Lower leg skin (tissue), 4 donors: ENCODE measurements around the gene GLYAT. TPM values are rescaled to one million over a fixed set of nuclear protein-coding genes. Genes with fewer than 3 reads are reported as not detected.

Source experiments
- DNase-seq, 2 donors: peaks; one replicate each; pipeline ENCODE4 v3.0.0-alpha.2; 2019; ENCODE audit warnings: low spot score in 2 of 2
- H3K4me3 ChIP-seq: fragments of 200-600 bp; sonication (generic); 2 replicates; pipeline ENCODE4 v1.5.1; 2017; ENCODE audit warnings: mild to moderate bottlenecking, low read depth; ENCODE audit not compliant: poor library complexity, severe bottlenecking
- POLR2A ChIP-seq, 2 donors: fragments of 450-650 bp; IDR thresholded peaks; one replicate each; pipeline ENCODE4 v1.6.1; 2016 to 2017; ENCODE audit warnings: antibody characterized with exemption in 2 of 2, mild to moderate bottlenecking in 1 of 2, moderate library complexity in 1 of 2
- WGBS, 2 donors: methylation state at CpG; one replicate each; pipeline ENCODE4 v1.1.5; 2018; 5-methylcytosine and 5-hydroxymethylcytosine counted together
- intact Hi-C: fragments of 100-400 bp; cut with DNase I; formaldehyde crosslinking; loops from one replicate; pipeline ENCODE4 v1.15.0; 2023; ENCODE audit warnings: low total_unique reads
- total RNA-seq, 4 donors: library from RNA; depleted of rRNA; stranded (reverse); fragments of >200 nt; gene quantifications; one replicate each; pipeline ENCODE4 v1.1.0, GENCODE V29; 2016
- TF ChIP-seq, protein P1 (sequence below), 3 donors: fragments of 450-650 bp; IDR thresholded peaks; one replicate each; pipeline ENCODE4 v1.5.1; 2016; ENCODE audit warnings: antibody characterized with exemption in 3 of 3, mild to moderate bottlenecking in 3 of 3, moderate library complexity in 2 of 3

Gene GLYAT
- total RNA-seq, 4 donors from 2014 or later = 0.17 TPM; not detected in 3

DNA sequence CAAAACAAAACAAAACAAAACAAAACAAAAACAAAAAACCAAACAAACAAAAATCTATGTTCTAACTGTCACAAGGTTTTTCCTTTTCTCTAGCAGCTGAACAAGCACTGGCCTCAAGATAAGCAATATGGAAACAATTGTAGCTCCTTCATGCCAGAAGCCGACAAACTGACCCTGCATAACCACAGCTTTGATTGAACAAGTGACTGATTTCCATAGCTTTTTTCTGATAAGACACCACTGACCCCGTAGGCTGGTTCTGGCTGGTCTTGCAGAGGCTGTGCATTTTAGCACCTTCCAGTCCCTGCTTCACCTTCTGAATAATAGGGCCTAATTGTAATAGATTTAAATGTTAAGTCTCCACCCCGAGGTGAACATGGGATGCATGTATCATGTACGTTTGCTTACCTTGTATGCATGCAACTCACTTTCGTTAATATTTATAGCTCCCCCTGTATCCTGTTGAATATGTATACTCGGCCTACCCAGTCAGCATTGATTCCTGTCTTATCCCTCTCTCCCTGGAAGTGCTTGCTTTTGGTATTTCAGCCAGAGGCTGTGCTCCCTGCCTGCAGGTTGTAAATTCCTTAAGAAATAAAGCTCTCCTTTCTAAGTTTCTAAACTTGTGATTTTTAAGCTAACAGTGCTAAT, 59.6 kb downstream of the GLYAT start:
- H3K4me3 ChIP-seq = no peak overlapping the region
- intact Hi-C loops = no loop called here
- no peak for DNase-seq
- no peak for TF ChIP-seq POLR2A (IDR thresholded peaks at IDR 0.05)
- TF ChIP-seq, protein P1, sequence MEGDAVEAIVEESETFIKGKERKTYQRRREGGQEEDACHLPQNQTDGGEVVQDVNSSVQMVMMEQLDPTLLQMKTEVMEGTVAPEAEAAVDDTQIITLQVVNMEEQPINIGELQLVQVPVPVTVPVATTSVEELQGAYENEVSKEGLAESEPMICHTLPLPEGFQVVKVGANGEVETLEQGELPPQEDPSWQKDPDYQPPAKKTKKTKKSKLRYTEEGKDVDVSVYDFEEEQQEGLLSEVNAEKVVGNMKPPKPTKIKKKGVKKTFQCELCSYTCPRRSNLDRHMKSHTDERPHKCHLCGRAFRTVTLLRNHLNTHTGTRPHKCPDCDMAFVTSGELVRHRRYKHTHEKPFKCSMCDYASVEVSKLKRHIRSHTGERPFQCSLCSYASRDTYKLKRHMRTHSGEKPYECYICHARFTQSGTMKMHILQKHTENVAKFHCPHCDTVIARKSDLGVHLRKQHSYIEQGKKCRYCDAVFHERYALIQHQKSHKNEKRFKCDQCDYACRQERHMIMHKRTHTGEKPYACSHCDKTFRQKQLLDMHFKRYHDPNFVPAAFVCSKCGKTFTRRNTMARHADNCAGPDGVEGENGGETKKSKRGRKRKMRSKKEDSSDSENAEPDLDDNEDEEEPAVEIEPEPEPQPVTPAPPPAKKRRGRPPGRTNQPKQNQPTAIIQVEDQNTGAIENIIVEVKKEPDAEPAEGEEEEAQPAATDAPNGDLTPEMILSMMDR (IDR thresholded peaks at IDR 0.05) = no peak
- WGBS, 2 donors = 71 to 75% methylated on average over 6 of the region's 6 CpGs

DNA sequence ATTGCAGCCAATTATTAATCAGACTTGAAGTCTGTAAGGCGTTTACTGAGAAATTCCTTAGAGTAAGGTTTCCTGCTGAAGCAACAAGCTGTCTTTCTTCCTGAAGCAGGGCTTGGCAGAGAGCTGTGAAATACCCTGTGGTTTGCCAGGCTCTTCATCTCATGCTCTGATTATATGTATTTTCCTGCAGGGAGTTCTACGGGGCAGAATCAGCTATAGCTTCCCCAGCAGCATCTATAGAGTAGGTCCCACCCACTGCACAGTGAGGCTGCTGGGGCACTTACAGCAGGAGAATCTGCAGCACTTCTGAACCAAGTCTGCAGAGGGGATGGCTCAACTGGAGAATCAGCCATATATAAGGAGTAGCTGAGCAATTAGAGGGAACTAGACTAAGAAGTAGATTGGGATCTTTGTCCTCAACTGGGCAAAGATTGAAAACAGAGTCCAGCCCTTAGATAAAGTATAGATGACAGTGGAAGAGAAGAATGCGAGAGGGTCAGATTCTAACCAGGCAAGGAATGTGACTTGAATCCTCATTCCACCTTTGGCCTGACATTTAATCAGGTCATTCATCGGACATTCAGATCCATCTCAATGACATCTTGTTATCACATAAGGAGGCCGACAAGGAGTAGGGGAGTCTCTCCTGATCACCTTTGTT, 71.7 kb downstream of the GLYAT start:
- no peak overlapping the region for H3K4me3 ChIP-seq
- 73 to 83% methylated on average over 5 of the region's 5 CpGs for WGBS, 2 donors
- TF ChIP-seq, protein P1 (IDR thresholded peaks at IDR 0.05) = no peak
- no peak for TF ChIP-seq POLR2A (IDR thresholded peaks at IDR 0.05)
- intact Hi-C loops = no loop called here
- no peak for DNase-seq

DNA sequence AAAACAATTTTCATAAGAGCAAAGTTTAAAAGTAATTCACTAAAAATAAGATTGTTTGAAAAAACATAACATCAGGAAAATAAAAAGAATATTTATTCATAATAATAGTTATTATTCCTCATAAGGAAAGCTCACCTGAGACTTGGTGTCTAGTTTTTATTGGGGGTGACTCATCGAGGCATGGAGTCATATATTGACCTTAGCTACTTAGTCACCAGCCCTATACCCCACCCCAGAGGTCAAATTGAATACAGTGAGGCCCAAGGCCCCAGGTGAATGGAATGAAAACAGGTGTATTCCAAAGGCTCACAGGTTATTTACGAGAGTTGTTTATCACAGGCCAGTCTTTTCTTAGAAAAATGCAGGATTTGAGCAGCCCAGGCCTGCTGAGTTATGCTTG, 72.3 kb downstream of the GLYAT start:
- TF ChIP-seq, protein P1 (IDR thresholded peaks at IDR 0.05) = no peak
- TF ChIP-seq POLR2A (IDR thresholded peaks at IDR 0.05) = no peak
- no peak for DNase-seq
- whole genome bisulfite sequencing, 2 donors = 63 to 71% methylated on average over 2 of the region's 2 CpGs
- H3K4me3 ChIP-seq = no peak overlapping the region
- intact Hi-C loops = no loop called here

Other genes starting within 250 kb of the GLYAT start
- not detected for gene OR5B21, start 223.8 kb downstream of the GLYAT start, total RNA-seq
- gene LPXN, start 156.1 kb downstream of the GLYAT start, total RNA-seq = 1 to 10 TPM; 4.1 to 7.7 (median 5.4) TPM
- gene ZFP91, start 152.9 kb downstream of the GLYAT start, total RNA-seq = 10 to 100 TPM; 46.4 to 58.4 (median 51.7) TPM
- 1 to 10 TPM in 3 of 4 donors, under 1 TPM in 1; 0.89 to 2.3 (median 1.6) TPM for gene CNTF, start 109.3 kb downstream of the GLYAT start, total RNA-seq
- gene GLYATL2, start 112.8 kb upstream of the GLYAT start, total RNA-seq = 1 to 10 TPM in 2 of 4 donors, under 1 TPM in 1, not detected in 1; 0.61 to 2.3 (median 1.9) TPM
- 1 to 10 TPM in 2 of 4 donors, under 1 TPM in 2; 0.30 to 6.8 (median 2.3) TPM for gene GLYATL1, start 207.5 kb upstream of the GLYAT start, total RNA-seq